Measurements from ENCODE around the gene ODF4. TPM values are rescaled to one million over a fixed set of nuclear protein-coding genes. Genes with fewer than 3 reads are reported as not detected.
"Not testable (repeated sequence)": the region's sequence is repeated elsewhere in the genome, so short reads cannot be mapped to it uniquely, and the experiment has no call there.

Gene ODF4
- total RNA-seq, 1 experiment from 2014 or later = not detected

DNA sequence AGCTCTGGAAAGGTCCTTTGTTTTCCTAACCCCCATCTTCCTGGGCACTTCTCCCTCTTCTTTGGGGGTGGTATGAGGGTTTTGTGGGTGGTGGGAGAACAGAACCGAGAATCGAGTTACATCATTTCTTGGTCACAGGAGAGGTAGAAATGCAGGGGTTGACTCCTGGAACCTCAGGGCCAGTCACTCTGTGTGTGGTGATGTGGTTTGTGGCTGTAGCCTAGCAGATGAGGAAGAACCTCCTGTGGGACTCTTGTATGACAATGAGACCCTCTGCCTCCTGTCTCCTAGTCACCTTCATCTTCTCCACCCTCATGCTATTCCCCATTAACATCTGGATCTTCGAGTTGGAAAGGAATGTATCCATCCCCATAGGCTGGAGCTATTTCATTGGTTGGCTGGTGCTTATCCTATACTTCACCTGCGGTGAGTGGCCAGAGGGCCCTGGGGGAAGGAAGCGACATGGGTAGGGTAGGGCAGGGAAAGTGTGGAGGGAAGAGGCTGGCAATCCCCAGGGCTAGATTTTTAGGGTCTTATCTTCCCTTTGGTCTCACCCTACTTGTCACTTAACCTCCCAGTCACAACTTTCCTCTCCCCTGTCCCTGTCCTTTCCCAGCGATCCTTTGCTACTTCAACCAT, 5.5 kb downstream of the ODF4 start:
- no peak for DNase-seq (ENCODE audit: low spot score)
- H3K27ac ChIP-seq (ENCODE audit: low read depth, low read length, poor library complexity, severe bottlenecking) = no peak overlapping the region
- H3K27me3 ChIP-seq (replicated peaks; ENCODE audit: insufficient read depth, low read depth, low read length, poor library complexity) = no peaks in the 10 kb centered on the region
- no peaks in the 10 kb centered on the region for H3K9me3 ChIP-seq (ENCODE audit: low read depth, low read length, poor library complexity, severe bottlenecking)
- intact Hi-C loops (cut with micrococcal nuclease; ENCODE audit: unreplicated experiment) = no loop called here
- TF ChIP-seq, protein P1, sequence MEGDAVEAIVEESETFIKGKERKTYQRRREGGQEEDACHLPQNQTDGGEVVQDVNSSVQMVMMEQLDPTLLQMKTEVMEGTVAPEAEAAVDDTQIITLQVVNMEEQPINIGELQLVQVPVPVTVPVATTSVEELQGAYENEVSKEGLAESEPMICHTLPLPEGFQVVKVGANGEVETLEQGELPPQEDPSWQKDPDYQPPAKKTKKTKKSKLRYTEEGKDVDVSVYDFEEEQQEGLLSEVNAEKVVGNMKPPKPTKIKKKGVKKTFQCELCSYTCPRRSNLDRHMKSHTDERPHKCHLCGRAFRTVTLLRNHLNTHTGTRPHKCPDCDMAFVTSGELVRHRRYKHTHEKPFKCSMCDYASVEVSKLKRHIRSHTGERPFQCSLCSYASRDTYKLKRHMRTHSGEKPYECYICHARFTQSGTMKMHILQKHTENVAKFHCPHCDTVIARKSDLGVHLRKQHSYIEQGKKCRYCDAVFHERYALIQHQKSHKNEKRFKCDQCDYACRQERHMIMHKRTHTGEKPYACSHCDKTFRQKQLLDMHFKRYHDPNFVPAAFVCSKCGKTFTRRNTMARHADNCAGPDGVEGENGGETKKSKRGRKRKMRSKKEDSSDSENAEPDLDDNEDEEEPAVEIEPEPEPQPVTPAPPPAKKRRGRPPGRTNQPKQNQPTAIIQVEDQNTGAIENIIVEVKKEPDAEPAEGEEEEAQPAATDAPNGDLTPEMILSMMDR (conservative IDR thresholded peaks at IDR 0.05; ENCODE audit: low read depth, low read length) = no peak
- no peak for TF ChIP-seq EZH2 (IDR thresholded peaks at IDR 0.05; ENCODE audit: borderline replicate concordance, low read depth, low read length, poor library complexity, severe bottlenecking)
- BruUV-seq (replicated peaks) = no TSS peak
- CTCF ChIA-PET = no interaction called here
- H3K4me3 ChIP-seq (ENCODE audit: low read depth, low read length, poor library complexity, severe bottlenecking) = no peak overlapping the region
- POLR2A ChIA-PET (ENCODE audit: low non-redundant PET) = no interaction called here
- no peaks in the 10 kb centered on the region for H3K4me1 ChIP-seq (ENCODE audit: insufficient read depth, low read length, poor library complexity, severe bottlenecking)
- H3K36me3 ChIP-seq (ENCODE audit: insufficient read depth, low read length, poor library complexity, severe bottlenecking) = no peaks in the 10 kb centered on the region

DNA sequence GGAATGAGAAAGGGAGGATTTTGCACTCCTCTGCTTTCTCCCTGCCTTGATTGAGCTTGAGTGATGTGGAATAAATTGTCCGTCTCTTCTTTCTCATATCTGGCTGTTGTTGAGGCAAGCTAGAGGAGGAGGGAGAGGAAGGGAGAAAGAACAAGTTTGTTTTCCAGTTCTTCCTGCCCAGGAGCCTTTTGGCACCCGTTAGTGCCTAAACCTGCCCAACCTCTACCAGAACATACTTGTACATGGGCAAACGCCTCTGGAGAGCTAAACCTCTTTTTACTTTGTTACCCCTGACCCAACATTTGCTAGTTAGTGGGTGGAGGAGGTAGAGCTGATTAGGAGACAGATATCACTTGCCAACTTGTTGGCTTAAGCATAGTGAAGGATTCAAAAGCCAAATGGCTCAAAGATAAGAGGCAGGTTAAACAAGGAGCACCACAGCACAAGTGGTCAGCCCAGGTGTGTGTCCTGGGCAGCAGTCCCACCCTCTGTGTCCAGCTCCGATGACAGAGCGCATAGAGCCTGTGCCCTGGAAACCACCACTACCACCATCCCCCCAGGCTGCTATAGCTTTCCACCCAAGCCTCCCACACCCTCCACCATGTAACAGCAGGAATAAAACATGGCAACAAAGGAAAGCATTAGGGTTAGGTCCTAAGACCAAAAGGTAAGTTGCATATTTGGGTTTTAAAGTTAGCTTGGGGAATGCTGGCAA, 6.5 kb downstream of the ODF4 start:
- Histone ChIP-seq H3K27ac (ENCODE audit: low read depth, low read length, poor library complexity, severe bottlenecking) (no peak overlapping the region), H3K27me3 (replicated peaks; ENCODE audit: insufficient read depth, low read depth, low read length, poor library complexity) (no peaks in the 10 kb centered on the region), H3K9me3 (ENCODE audit: low read depth, low read length, poor library complexity, severe bottlenecking) (no peaks in the 10 kb centered on the region), H3K4me1 (ENCODE audit: insufficient read depth, low read length, poor library complexity, severe bottlenecking) (no peaks in the 10 kb centered on the region), H3K4me3 (ENCODE audit: low read depth, low read length, poor library complexity, severe bottlenecking) (no peak overlapping the region), H3K36me3 (ENCODE audit: insufficient read depth, low read length, poor library complexity, severe bottlenecking) (no peaks in the 10 kb centered on the region)
- ChIA-PET CTCF (no interaction called here), POLR2A (ENCODE audit: low non-redundant PET) (no interaction called here)
- no TSS peak for BruUV-seq (replicated peaks)
- no peak for DNase-seq (ENCODE audit: low spot score)
- no peak for TF ChIP-seq EZH2 (IDR thresholded peaks at IDR 0.05; ENCODE audit: borderline replicate concordance, low read depth, low read length, poor library complexity, severe bottlenecking)
- TF ChIP-seq, protein P1 (conservative IDR thresholded peaks at IDR 0.05; ENCODE audit: low read depth, low read length) = no peak
- intact Hi-C loops (cut with micrococcal nuclease; ENCODE audit: unreplicated experiment) = no loop called here

DNA sequence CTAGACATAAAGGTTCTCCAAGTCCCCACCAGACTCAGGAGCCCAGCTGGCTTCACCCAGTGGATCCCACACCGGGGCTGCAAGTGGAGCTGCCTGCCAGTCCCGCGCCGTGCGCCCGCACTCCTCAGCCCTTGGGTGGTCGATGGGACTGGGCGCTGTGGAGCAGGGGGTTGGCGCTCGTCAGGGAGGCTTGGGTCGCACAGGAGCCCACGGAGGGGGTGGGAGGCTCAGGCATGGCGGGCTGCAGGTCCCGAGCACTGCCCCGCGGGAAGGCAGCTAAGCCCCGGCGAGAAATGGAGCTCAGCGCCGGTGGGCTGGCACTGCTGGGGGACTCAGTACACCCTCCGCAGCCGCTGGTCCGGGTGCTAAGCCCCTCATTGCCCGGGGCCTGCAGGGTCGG, 7.4 kb downstream of the ODF4 start:
- H3K4me1 ChIP-seq (ENCODE audit: insufficient read depth, low read length, poor library complexity, severe bottlenecking); H3K36me3 ChIP-seq (ENCODE audit: insufficient read depth, low read length, poor library complexity, severe bottlenecking); H3K27ac ChIP-seq (ENCODE audit: low read depth, low read length, poor library complexity, severe bottlenecking); H3K9me3 ChIP-seq (ENCODE audit: low read depth, low read length, poor library complexity, severe bottlenecking); H3K4me3 ChIP-seq (ENCODE audit: low read depth, low read length, poor library complexity, severe bottlenecking); DNase-seq (ENCODE audit: low spot score); intact Hi-C loops (cut with micrococcal nuclease; ENCODE audit: unreplicated experiment); BruUV-seq (replicated peaks); CTCF ChIA-PET; H3K27me3 ChIP-seq (replicated peaks; ENCODE audit: insufficient read depth, low read depth, low read length, poor library complexity); POLR2A ChIA-PET (ENCODE audit: low non-redundant PET): not testable (repeated sequence)

DNA sequence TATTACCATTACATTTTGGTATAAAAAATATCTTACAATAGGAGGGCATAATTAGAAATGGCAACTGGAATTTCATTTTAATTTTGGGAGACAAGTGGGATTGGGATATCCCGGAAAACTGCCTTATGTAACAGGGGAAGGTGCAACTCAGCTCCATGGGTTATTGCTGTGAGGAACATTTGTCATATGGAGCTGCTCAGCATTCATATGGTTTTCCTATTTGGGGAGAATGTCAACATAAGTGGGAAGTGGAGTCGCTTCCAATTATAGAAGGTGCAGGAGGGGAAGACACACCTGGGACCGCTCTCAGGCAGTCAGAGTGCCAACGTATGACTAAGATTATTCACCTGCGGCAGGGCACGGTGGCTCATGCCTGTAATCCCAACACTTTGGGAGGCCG, 10.7 kb downstream of the ODF4 start:
- ChIA-PET CTCF (no interaction called here), POLR2A (ENCODE audit: low non-redundant PET) (no interaction called here)
- Histone ChIP-seq H3K4me1 (ENCODE audit: insufficient read depth, low read length, poor library complexity, severe bottlenecking) (peaks cover 6% of the 10 kb centered on the region), H3K36me3 (ENCODE audit: insufficient read depth, low read length, poor library complexity, severe bottlenecking) (no peaks in the 10 kb centered on the region), H3K4me3 (ENCODE audit: low read depth, low read length, poor library complexity, severe bottlenecking) (no peak overlapping the region), H3K9me3 (ENCODE audit: low read depth, low read length, poor library complexity, severe bottlenecking) (no peaks in the 10 kb centered on the region), H3K27me3 (replicated peaks; ENCODE audit: insufficient read depth, low read depth, low read length, poor library complexity) (no peaks in the 10 kb centered on the region), H3K27ac (ENCODE audit: low read depth, low read length, poor library complexity, severe bottlenecking) (no peak overlapping the region)
- no TSS peak for BruUV-seq (replicated peaks)
- intact Hi-C loops (cut with micrococcal nuclease; ENCODE audit: unreplicated experiment) = no loop called here
- no peak for TF ChIP-seq EZH2 (IDR thresholded peaks at IDR 0.05; ENCODE audit: borderline replicate concordance, low read depth, low read length, poor library complexity, severe bottlenecking)
- TF ChIP-seq, protein P1 (conservative IDR thresholded peaks at IDR 0.05; ENCODE audit: low read depth, low read length) = no peak
- DNase-seq (ENCODE audit: low spot score) = no peak
